Osteoblast (primary cell): Measurements from ENCODE around the gene TMPRSS5. TPM values are rescaled to one million over a fixed set of nuclear protein-coding genes. Genes with fewer than 3 reads are reported as not detected.
"Not testable (repeated sequence)": the region's sequence is repeated elsewhere in the genome, so short reads cannot be mapped to it uniquely, and the experiment has no call there.

Experiments used
- DNase-seq: peaks from one replicate; pipeline ENCODE4 v3.0.0; 2011; ENCODE audit warnings: low spot score, mixed read lengths; ENCODE audit not compliant: insufficient read length; ENCODE audit errors: missing footprints
- H2AFZ ChIP-seq: 2 replicates; pipeline ENCODE4 v1.6.0; 2011; ENCODE audit warnings: mild to moderate bottlenecking, low read length
- H3K27ac ChIP-seq: 2 replicates; pipeline ENCODE4 v1.5.1; 2011; ENCODE audit warnings: mild to moderate bottlenecking, low read depth, low read length, moderate library complexity
- H3K27me3 ChIP-seq: 2 replicates; pipeline ENCODE4 v1.6.0; 2012; ENCODE audit warnings: mild to moderate bottlenecking, control low read depth, inconsistent platforms, low read length, moderate library complexity; ENCODE audit not compliant: insufficient read depth
- H3K36me3 ChIP-seq: 2 replicates; pipeline ENCODE4 v1.5.1; 2011; ENCODE audit warnings: mild to moderate bottlenecking, low read length, control low read depth, moderate library complexity; ENCODE audit not compliant: insufficient read depth
- H3K4me1 ChIP-seq: 2 replicates; pipeline ENCODE4 v1.5.1; 2011; ENCODE audit warnings: mild to moderate bottlenecking, low read length, control low read depth, moderate library complexity; ENCODE audit not compliant: insufficient read depth
- H3K4me2 ChIP-seq: 2 replicates; pipeline ENCODE4 v1.6.0; 2011; ENCODE audit warnings: mild to moderate bottlenecking, low read length; ENCODE audit not compliant: insufficient read depth
- H3K4me3 ChIP-seq: fragments of 200-600 bp; sonication (generic); 3 replicates; pipeline ENCODE4 v1.5.1; 2012; ENCODE audit warnings: mild to moderate bottlenecking, low read length, inconsistent platforms; ENCODE audit not compliant: insufficient read depth
- H3K79me2 ChIP-seq: 2 replicates; pipeline ENCODE4 v1.6.0; 2012; ENCODE audit warnings: mild to moderate bottlenecking, low read length, control low read depth, inconsistent platforms; ENCODE audit not compliant: insufficient read depth
- H3K9me3 ChIP-seq: 2 replicates; pipeline ENCODE4 v1.5.1; 2011; ENCODE audit warnings: low read depth, low read length, control low read depth
- H4K20me1 ChIP-seq: 2 replicates; pipeline ENCODE4 v1.6.0; 2012; ENCODE audit warnings: mild to moderate bottlenecking, low read length, control low read depth; ENCODE audit not compliant: insufficient read depth
- total RNA-seq: library from RNA; depleted of rRNA; stranded (reverse); fragments of >200 nt; gene quantifications from 2 replicates; pipeline ENCODE4 v1.2.3, GENCODE V29; 2012
- TF ChIP-seq, protein P1 (sequence below): IDR thresholded peaks from 2 replicates; pipeline ENCODE4 v1.5.1; 2011; ENCODE audit warnings: mild to moderate bottlenecking, low read depth, low read length, moderate library complexity; ENCODE audit errors: extremely low read depth

TMPRSS5 gene
- total RNA-seq, 1 donor: 0.36 TPM

DNA sequence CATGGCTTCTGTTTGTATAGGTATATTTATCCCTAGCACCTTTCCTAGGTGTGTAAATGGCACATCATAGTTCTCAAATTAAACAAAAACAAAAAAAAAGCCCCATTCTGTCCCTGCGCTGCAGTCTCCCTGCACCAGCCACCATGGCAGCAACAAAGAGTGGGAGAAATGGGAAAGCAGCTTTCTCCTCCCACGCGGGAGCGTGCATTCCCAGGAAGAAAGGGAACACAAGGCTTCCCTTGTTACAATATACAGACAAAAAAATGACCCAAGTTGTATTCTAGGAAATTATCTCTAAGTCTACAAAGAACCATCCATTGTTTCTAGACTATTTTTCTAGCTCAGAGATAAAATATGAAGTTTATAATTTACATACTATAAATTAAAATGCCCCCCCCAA lies 16.1 kb upstream of the TMPRSS5 start:
- Histone ChIP-seq H3K4me1 (peaks cover 7% of the 10 kb centered on the region), H3K4me3 (no peak overlapping the region), H3K27ac (no peak overlapping the region), H3K9me3 (no peaks in the 10 kb centered on the region), H3K79me2 (no peaks in the 10 kb centered on the region), H3K27me3 (no peaks in the 10 kb centered on the region), H2AFZ (no peak overlapping the region), H3K36me3 (no peaks in the 10 kb centered on the region), H4K20me1 (no peaks in the 10 kb centered on the region), H3K4me2 (no peak overlapping the region)
- TF ChIP-seq, protein P1, sequence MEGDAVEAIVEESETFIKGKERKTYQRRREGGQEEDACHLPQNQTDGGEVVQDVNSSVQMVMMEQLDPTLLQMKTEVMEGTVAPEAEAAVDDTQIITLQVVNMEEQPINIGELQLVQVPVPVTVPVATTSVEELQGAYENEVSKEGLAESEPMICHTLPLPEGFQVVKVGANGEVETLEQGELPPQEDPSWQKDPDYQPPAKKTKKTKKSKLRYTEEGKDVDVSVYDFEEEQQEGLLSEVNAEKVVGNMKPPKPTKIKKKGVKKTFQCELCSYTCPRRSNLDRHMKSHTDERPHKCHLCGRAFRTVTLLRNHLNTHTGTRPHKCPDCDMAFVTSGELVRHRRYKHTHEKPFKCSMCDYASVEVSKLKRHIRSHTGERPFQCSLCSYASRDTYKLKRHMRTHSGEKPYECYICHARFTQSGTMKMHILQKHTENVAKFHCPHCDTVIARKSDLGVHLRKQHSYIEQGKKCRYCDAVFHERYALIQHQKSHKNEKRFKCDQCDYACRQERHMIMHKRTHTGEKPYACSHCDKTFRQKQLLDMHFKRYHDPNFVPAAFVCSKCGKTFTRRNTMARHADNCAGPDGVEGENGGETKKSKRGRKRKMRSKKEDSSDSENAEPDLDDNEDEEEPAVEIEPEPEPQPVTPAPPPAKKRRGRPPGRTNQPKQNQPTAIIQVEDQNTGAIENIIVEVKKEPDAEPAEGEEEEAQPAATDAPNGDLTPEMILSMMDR: no peak
- DNase-seq: no peak

DNA sequence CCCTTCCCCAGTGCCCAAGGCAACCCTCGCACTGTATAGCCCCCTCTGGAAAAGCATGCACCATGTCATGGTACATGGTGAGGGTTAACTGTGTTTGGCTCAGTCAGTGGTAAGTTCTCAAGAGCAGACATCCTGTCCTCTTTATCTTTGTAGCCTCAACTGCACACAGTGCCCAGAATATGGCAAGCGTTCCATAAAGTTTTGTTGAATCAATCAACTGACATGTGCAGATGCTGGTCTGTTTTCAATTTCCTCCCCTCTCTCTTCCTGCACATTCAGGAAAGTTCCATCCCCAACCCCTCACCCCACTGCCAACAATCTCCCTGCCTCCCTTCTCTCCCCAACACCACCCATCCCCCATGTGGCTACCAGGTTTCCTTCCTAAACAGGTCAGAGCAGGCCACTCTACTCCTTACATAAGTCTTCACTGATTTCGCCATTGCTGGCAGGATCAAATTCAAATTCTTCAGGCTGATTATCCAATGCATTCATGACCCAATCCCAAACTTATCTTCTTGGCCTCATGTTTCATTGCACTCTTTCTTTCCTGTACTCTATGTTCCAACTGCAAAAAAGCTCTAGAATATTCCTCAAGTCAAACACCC lies 15.5 kb upstream of the TMPRSS5 start:
- Histone ChIP-seq H2AFZ (no peak overlapping the region), H3K9me3 (no peaks in the 10 kb centered on the region), H3K4me2 (no peak overlapping the region), H4K20me1 (no peaks in the 10 kb centered on the region), H3K4me1 (peaks cover 7% of the 10 kb centered on the region), H3K79me2 (no peaks in the 10 kb centered on the region), H3K27me3 (no peaks in the 10 kb centered on the region), H3K36me3 (no peaks in the 10 kb centered on the region), H3K4me3 (no peak overlapping the region), H3K27ac (no peak overlapping the region)
- TF ChIP-seq, protein P1: no peak
- DNase-seq: no peak

DNA sequence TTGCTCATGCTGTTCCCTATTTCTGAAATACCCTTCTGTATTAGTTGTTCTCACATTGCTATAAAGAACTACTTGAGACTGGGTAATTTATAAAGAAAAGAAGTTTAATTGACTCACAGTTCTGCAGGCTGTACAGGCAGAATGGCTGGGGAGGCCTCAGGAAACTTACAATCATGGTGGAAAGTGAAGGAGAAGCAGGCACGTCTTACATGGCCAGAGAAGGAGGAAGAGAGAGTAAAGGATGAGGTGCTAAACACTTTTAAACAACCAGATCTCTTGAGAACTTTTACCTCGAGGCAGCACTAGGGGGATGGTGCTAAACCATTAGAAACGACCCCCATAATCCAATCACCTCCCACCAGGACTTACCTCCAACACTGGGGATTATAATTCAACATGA lies 14.4 kb upstream of the TMPRSS5 start:
- not testable (repeated sequence) for H3K36me3 ChIP-seq, H3K27me3 ChIP-seq, H2AFZ ChIP-seq, H3K4me2 ChIP-seq, H3K4me3 ChIP-seq, H3K9me3 ChIP-seq, H3K27ac ChIP-seq, H3K4me1 ChIP-seq, DNase-seq, H4K20me1 ChIP-seq, H3K79me2 ChIP-seq

DNA sequence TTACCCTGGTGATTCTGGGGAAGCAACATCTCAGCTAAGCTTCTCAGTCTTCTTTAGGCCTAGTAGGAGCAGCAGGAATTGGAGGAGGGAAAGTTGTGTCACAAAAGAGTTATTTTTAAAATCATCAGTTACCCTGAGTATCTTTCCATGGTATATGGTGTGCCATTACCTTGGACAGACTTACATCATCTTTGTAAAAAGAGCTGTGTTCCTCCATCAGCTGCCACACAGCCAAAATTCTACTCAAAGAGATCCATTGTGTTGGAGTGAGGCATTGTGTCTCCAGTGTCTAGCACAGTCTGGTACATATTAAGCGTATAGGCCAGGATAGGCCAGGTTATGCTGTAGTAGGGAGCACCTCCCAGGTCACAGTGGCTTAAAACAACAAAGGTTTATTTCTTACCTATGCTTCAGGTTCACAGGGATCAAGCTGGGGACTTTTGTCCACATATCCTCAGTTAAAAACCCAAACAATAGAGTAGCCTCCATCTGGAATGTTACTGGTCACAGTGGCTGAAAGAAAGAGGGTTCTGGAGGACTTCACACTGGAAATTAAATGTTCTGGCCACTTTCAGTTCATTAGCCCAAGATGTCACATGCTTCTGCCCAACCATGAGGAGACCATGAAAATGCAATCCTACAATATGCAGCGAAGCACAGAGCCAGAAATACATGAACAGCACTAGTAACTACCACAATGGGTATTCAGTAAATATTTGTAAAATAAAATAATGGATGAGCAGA lies 9.9 kb upstream of the TMPRSS5 start:
- no peaks in the 10 kb centered on the region for H3K79me2 ChIP-seq
- H3K4me3 ChIP-seq: no peak overlapping the region
- H3K9me3 ChIP-seq: no peaks in the 10 kb centered on the region
- no peaks in the 10 kb centered on the region for H3K27me3 ChIP-seq
- DNase-seq: peak; percentile 50
- H2AFZ ChIP-seq: no peak overlapping the region
- no peaks in the 10 kb centered on the region for H3K4me1 ChIP-seq
- TF ChIP-seq, protein P1: no peak
- no peaks in the 10 kb centered on the region for H3K36me3 ChIP-seq
- no peaks in the 10 kb centered on the region for H4K20me1 ChIP-seq
- H3K4me2 ChIP-seq: no peak overlapping the region
- no peak overlapping the region for H3K27ac ChIP-seq
